Tibial artery (tissue), 4 donors: ENCODE measurements around the gene SLC9A4.

Experiments
- DNase-seq, 2 donors: peaks; one replicate each; pipeline ENCODE4 v3.0.0-alpha.2; 2019
- H3K27ac ChIP-seq, 2 donors: fragments of 200-600 bp; sonication (generic) in 1 of 2; 1 replicate in 1 of 2; 2 replicates in 1 of 2; pipeline ENCODE4 v1.5.1; 2018 to 2019; ENCODE audit warnings: mild to moderate bottlenecking in 1 of 2
- H3K27me3 ChIP-seq, 2 donors: fragments of 200-600 bp; sonication (generic) in 1 of 2; one replicate each; pipeline versions ENCODE4 v1.5.1 to v1.6.0; 2016 to 2019
- H3K36me3 ChIP-seq, 3 donors: fragments of 200-600 bp; sonication (generic) in 2 of 3; one replicate each; pipeline ENCODE4 v1.5.1; 2016 to 2019; ENCODE audit warnings: mild to moderate bottlenecking in 2 of 3
- H3K4me1 ChIP-seq, 4 donors: fragments of 200-600 bp; sonication (generic) in 2 of 4; 1 replicate in 3 of 4; 2 replicates in 1 of 4; pipeline ENCODE4 v1.5.1; 2016 to 2019
- H3K4me3 ChIP-seq, 2 donors: fragments of 200-600 bp; sonication (generic) in 1 of 2; 1 replicate in 1 of 2; 2 replicates in 1 of 2; pipeline ENCODE4 v1.5.1; 2018 to 2019; ENCODE audit warnings: mild to moderate bottlenecking in 2 of 2
- H3K9me3 ChIP-seq, 3 donors: fragments of 200-600 bp; sonication (generic) in 1 of 3; one replicate each; pipeline ENCODE4 v1.5.1; 2016 to 2019
- intact Hi-C: fragments of 100-400 bp; cut with DNase I; formaldehyde crosslinking; loops from one replicate; pipeline ENCODE4 v1.15.0; 2023; ENCODE audit warnings: low total_unique reads
- TF ChIP-seq, protein P1 (sequence below), 2 experiments: fragments of 200-600 bp in 1 of 2; fragments of 450-650 bp in 1 of 2; IDR thresholded peaks; one replicate each; pipeline ENCODE4 v1.5.1; 2017 to 2019; ENCODE audit warnings: antibody characterized with exemption in 2 of 2, mild to moderate bottlenecking in 1 of 2, moderate library complexity in 1 of 2

Gene SLC9A4

DNA sequence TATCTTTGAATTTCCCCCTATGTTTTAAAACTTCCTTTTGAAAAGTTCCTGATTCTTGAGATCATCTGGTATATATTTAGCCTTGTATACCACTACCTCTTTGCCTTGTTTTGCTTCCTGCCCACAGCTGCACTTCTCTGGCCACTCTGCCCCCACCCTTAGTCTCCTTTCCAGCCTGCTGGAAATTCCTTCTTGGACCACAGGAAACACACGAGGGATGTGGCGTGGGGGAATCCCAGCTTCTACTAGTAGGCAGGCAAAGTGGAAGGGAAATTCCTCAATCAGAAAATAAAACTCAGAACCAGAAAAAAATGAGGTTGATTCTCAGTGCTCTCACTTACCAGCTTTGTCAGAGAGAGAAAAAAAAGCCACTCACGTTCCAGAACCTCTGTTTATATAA, 36.7 kb upstream of the SLC9A4 start:
- DNase-seq = no peak
- Histone ChIP-seq H3K4me1 (no peaks in the 10 kb centered on the region), H3K27ac (no peak overlapping the region), H3K27me3 (peaks cover 0 to 6% of the 10 kb centered on the region in 2 donors), H3K4me3 (no peak overlapping the region), H3K9me3 (no peaks in the 10 kb centered on the region), H3K36me3 (no peaks in the 10 kb centered on the region)
- TF ChIP-seq, protein P1, sequence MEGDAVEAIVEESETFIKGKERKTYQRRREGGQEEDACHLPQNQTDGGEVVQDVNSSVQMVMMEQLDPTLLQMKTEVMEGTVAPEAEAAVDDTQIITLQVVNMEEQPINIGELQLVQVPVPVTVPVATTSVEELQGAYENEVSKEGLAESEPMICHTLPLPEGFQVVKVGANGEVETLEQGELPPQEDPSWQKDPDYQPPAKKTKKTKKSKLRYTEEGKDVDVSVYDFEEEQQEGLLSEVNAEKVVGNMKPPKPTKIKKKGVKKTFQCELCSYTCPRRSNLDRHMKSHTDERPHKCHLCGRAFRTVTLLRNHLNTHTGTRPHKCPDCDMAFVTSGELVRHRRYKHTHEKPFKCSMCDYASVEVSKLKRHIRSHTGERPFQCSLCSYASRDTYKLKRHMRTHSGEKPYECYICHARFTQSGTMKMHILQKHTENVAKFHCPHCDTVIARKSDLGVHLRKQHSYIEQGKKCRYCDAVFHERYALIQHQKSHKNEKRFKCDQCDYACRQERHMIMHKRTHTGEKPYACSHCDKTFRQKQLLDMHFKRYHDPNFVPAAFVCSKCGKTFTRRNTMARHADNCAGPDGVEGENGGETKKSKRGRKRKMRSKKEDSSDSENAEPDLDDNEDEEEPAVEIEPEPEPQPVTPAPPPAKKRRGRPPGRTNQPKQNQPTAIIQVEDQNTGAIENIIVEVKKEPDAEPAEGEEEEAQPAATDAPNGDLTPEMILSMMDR (IDR thresholded peaks at IDR 0.05) = no peak
- intact Hi-C loops = no loop called here

DNA sequence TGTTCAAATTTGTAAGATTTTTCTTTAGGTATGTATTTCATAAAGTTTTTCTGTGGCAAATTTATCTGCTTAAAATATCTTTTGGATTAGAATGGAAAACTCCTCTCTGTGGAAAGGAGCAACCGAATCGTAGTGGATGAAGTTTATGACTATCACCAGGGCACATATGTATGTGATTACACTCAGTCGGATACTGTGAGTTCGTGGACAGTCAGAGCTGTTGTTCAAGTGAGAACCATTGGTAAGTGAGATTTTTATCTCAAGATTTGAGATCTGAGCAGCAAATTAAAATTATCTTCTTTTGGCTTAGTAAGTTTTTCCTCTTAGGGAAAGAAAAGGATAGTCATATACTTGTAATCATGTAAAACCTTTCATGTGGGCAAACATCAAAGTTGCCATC, 35.9 kb upstream of the SLC9A4 start:
- TF ChIP-seq, protein P1 (IDR thresholded peaks at IDR 0.05) = no peak
- no peak for DNase-seq
- no peak overlapping the region for H3K4me3 ChIP-seq
- no peaks in the 10 kb centered on the region for H3K36me3 ChIP-seq
- no peaks in the 10 kb centered on the region for H3K9me3 ChIP-seq
- intact Hi-C loops = no loop called here
- H3K27ac ChIP-seq = no peak overlapping the region
- H3K27me3 ChIP-seq = peaks cover 0 to 4% of the 10 kb centered on the region in 2 donors
- no peaks in the 10 kb centered on the region for H3K4me1 ChIP-seq

DNA sequence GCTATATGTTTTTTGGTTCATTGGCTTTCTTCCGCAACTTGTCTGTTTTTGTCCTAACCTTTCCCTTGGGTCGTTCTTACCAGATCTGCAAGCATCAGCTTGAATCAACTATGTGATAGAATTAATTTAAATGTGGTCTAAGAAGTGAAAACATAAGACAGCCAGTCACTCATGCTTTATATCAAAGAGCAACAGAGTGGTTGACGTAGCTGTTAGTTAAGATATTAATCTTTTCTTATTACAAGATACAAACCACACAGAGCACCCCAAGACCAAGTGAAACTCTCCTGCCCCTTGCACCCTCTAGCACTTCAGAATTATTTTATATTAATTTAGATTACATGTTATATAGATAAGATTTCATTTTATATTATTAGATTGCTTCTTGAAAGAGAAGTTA, 34.9 kb upstream of the SLC9A4 start:
- no peaks in the 10 kb centered on the region for H3K4me1 ChIP-seq
- intact Hi-C loops = no loop called here
- no peaks in the 10 kb centered on the region for H3K27me3 ChIP-seq
- H3K36me3 ChIP-seq = no peaks in the 10 kb centered on the region
- H3K27ac ChIP-seq = no peak overlapping the region
- no peaks in the 10 kb centered on the region for H3K9me3 ChIP-seq
- no peak for DNase-seq
- TF ChIP-seq, protein P1 (IDR thresholded peaks at IDR 0.05) = no peak
- H3K4me3 ChIP-seq = no peak overlapping the region

DNA sequence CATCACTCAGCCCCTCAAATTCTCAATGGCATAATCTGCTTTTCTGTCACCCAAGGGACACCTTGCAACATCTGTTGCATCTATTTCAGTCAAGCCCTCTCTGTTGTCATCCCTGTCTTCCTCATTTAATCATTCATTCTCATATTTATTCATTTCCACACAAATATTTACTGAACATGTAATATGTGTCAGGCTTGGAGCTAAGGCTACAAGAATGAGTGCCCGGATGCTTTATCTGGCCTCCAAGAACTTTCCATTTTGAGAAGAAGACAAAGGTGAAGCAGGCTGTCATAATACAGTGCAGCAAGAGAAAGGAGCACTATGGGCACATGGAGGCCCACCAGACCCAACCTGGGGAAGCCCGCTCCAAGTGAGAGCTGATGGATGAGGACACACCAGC, 34.4 kb upstream of the SLC9A4 start:
- intact Hi-C loops = no loop called here

DNA sequence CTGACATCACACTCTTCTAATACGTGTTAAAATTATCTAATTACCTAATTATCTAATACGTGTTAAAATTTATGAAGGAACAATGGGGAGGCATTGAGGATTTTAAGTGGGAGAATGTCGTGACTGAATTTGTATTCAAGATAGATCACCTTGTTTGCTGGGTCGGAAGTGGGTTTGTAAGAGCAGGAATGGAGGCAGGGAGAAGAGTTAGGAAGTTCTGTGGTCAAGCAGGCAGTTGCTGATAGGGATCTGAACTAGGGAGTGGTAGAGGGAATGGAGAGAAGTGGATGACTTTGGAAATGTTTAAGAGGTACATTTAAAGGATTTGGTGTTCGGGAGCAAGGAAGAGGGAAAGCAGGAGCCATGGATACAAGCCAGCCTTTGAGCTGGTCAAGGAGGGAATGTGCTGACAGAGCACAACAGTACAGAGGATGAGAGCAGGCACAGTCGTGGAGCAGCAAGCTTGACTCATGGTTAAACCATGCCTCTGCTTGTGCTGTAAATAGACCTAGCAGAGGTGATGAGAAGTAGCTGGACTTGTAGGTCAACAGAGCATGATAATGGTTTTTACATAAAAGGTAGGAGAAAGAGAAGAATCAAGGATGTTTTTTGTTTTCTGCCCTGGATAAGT, 33.8 kb upstream of the SLC9A4 start:
- Histone ChIP-seq H3K36me3 (no peaks in the 10 kb centered on the region), H3K4me3 (no peak overlapping the region), H3K4me1 (no peaks in the 10 kb centered on the region), H3K9me3 (no peaks in the 10 kb centered on the region), H3K27me3 (no peaks in the 10 kb centered on the region), H3K27ac (no peak overlapping the region)
- DNase-seq = no peak
- intact Hi-C loops = no loop called here
- TF ChIP-seq, protein P1 (IDR thresholded peaks at IDR 0.05) = no peak

More for the DNA sequence above, 34.4 kb upstream of the SLC9A4 start:
- H3K27ac ChIP-seq = no peak overlapping the region
- no peak for DNase-seq
- no peaks in the 10 kb centered on the region for H3K4me1 ChIP-seq
- H3K36me3 ChIP-seq = no peaks in the 10 kb centered on the region
- no peak overlapping the region for H3K4me3 ChIP-seq
- TF ChIP-seq, protein P1 (IDR thresholded peaks at IDR 0.05) = no peak
- H3K9me3 ChIP-seq = no peaks in the 10 kb centered on the region
- H3K27me3 ChIP-seq = no peaks in the 10 kb centered on the region
